ENCODE data around the gene ING5.

ING5 gene

GRCh38 chr2:241763551-241764274 lies 61.9 kb downstream of the ING5 start:
- DNase-seq = peak; percentile 22

- peak; percentile 15 for DNase-seq
Measured at GRCh38 chr2:241764275-241765241, 62.7 kb downstream of the ING5 start.

- no peak for DNase-seq
Measured at GRCh38 chr2:241767464-241768250, 65.8 kb downstream of the ING5 start.

GRCh38 chr2:241768251-241768711 lies 66.4 kb downstream of the ING5 start:
- no peak for DNase-seq

- no peak for DNase-seq
Measured at GRCh38 chr2:241768850-241769249, 67.0 kb downstream of the ING5 start.

- DNase-seq = no peak
Measured at GRCh38 chr2:241769819-241770184, 68.0 kb downstream of the ING5 start.

GRCh38 chr2:241770185-241770935 lies 68.5 kb downstream of the ING5 start:
- no peak for DNase-seq

GRCh38 chr2:241770936-241771285 lies 69.1 kb downstream of the ING5 start:
- no peak for DNase-seq

- no peak for DNase-seq
Measured at GRCh38 chr2:241771286-241772062, 69.6 kb downstream of the ING5 start.

- no peak for DNase-seq
Measured at GRCh38 chr2:241772063-241772499, 70.2 kb downstream of the ING5 start.

GRCh38 chr2:241773511-241774418 lies 71.9 kb downstream of the ING5 start:
- DNase-seq = no peak

- no peak for DNase-seq
Measured at GRCh38 chr2:241774419-241775222, 72.8 kb downstream of the ING5 start.

GRCh38 chr2:241775223-241776177 lies 73.7 kb downstream of the ING5 start:
- no peak for DNase-seq

GRCh38 chr2:241776336-241777169 lies 74.7 kb downstream of the ING5 start, which contains the start of gene GAL3ST2:
Gene GAL3ST2 (plus strand): TSS chr2:241776822. CDS start chr2:241776956, 134 bp downstream.
- DNase-seq = no peak

- no peak for DNase-seq
Measured at GRCh38 chr2:241777170-241777685, 75.4 kb downstream of the ING5 start.

- DNase-seq = no peak
Measured at GRCh38 chr2:241777686-241778627, 76.1 kb downstream of the ING5 start.
